GM18526 (cell line): ENCODE results near the gene GBP5.

Experiments used
- POLR2A ChIP-seq: IDR thresholded peaks from 3 replicates; pipeline ENCODE4 v1.6.1; 2011; ENCODE audit not compliant: insufficient read length; ENCODE audit errors: extremely low read depth

GBP5 gene

DNA sequence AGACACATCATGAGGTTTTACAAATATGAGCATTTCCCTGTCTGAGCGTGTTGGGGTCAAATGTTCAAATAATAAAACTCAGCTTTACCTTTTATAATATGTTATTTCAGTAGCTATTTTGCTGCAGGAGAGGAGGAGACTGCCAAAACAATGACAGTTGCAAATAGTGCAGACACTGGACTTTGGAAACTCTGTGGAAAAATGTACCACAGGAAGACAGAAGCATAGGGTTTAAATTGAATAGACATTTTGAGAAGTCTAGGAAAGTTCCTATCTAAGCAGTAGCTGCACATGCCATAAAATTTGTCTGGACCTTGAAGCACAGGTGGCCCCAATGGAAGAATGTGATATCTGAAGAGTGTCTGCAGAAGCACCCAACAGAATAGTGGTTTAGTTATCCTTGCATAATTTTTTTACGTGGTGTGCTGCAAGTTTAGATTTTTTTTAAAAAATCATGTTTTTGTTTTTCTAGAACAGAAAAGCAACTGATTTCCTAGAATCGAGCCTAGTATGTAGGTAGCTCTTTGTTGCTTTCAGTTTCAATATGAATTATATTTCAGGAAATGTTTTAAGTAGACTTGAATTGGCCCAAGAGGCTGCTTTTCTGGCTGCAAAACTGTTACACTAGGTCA lies 14.0 kb upstream of the GBP5 start:
- TF ChIP-seq POLR2A = no peak

DNA sequence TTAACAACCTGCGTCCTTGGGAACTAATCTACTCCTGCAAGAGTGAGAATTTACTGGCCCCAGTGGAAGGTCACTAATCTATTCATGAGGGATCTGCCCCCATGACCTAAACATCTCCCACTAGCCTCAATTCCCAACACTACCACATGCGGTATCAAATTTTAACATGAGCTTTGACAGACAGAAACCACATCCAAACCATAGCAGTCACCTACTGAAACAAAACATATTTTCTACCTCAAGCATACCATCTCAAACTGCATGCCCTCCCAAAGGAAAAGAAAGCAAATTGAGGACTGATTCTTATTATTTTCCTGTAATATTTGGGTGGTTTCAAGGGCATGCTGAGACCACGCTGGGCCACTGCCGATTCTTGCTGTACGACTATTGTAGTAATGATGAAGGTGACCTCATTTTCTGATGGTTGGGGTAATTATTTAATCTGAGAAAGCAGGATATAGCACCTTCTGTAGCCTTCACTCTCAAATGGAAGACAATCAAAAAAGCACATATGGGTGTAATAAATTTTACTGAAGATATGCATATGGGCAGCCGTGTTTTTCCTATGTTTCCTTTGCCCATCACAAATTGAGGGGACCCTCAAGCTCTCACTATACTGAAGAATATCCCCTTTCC lies 13.2 kb upstream of the GBP5 start:
- no peak for TF ChIP-seq POLR2A

DNA sequence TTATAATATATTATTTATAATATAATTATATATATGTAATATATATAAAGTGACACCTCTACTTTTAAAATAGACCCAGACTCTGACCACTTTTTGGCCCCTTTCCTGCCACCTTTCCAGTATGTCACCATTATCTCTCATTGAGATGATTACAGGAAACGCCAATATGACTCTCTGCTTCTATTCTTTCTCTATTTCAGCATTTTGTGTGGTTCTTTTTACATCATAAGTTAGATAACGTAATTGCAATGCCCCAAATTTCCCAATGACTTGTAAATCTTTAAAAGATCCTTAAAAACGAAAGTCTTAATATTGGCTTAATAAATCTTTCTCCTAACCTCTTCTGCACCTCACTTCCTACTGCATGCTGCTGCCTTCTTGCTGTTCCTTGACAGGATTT lies 8.1 kb upstream of the GBP5 start:
- no peak for TF ChIP-seq POLR2A

DNA sequence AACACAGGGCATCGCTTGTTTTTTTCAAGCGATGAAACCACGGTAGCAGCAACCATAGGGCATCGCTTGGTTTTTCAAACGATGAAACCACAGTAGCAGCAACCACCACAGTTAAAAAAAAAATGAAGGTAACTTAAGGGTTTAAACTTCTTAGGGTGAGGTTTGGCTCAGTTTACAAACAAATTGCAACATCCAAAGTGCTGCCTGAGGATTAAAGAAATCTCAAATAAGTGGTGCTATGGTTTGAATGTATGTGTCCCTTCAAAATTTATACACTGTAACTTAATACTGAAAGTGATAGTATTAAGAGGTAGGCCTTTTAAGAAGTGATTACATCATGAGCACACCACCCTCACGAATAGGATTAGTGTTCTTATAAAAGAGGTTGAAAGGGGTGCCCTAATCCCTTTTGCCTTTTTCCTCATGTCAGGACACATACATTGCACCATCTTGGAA lies 6.4 kb upstream of the GBP5 start:
- TF ChIP-seq POLR2A = no peak

GRCh38 chr1:89277725-89278124 lies 5.1 kb upstream of the GBP5 start:
- no peak for TF ChIP-seq POLR2A

GRCh38 chr1:89276690-89277089 lies 4.0 kb upstream of the GBP5 start:
- no peak for TF ChIP-seq POLR2A

GRCh38 chr1:89274411-89274857 lies 1.8 kb upstream of the GBP5 start:
- no peak for TF ChIP-seq POLR2A

DNA sequence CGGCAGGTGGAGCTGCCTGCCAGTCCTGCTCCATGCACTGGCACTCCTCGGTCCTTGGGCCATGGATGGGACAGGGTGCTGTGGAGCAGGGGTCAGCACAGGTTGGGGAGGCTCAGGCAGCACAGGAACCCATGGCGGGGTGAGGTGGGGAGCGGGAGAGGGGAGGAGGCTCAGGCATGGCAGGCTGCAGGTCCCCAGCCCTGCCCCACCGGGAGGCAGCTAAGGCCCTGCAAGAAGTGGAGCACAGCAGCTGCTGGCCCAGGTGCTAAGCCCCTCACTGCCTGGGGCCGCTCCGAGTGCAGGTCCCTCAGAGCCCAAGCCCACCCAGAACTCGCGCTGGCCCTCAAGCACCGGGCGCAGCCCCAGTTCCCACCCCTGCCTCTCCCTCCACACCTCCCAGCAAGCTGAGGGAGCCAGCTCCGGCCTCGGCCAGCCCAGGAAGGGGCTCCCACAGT lies 691 bp upstream of the GBP5 start:
- no peak for TF ChIP-seq POLR2A

DNA sequence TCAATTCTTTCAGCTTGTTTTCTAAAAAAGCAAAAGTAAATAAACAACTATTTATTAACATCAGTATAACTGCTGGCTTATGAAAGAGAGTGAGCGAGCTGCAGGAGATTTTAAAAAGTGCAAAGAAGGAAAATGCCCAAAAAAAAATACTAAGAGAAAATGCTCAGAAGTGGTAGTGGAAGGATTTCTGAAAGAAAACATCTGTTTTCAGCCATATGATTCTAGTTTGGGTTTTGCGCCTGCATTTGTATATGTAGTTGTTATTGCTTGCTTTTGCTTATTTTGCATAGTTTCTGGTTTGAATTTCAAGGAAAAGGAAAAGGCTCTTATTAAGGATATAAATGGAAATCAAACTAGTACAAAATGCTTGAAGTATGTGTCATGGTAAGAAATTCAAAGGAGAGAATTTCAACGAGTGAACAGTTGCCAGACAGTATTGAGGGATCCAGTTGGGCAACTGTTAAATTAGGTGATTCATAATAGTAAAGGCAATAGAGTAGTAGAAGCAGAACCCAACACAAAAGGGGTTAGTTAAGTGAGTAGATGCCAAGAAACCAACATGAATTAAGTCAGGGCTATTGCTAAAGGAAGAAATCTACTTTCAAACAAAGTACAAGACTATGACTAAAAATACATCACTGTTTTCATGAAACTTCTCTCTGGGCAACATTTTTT lies 1.2 kb downstream of the GBP5 start:
- no peak for TF ChIP-seq POLR2A

- TF ChIP-seq POLR2A = no peak
These were observed 2.2 kb downstream of the GBP5 start for GRCh38 chr1:89270423-89270822.

DNA sequence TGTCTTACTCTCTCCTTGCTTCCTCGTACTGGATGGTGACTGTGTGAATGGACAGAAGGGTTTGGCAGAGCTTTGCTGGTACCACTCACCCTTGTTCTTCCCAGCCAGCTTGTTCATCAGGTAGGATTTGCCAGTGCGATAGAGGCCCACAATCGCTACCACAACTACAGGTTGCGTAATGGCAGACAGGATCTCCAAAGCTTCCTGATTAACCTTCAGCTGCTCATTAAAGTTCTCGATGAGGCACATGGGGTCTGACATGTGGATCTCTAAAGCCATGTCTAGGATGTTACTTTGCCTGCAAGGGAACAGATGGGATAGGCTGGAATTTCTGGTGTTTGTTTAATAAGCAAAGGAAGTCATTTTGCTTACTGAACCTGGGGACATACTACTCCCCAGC lies 3.4 kb downstream of the GBP5 start:
- TF ChIP-seq POLR2A = no peak

DNA sequence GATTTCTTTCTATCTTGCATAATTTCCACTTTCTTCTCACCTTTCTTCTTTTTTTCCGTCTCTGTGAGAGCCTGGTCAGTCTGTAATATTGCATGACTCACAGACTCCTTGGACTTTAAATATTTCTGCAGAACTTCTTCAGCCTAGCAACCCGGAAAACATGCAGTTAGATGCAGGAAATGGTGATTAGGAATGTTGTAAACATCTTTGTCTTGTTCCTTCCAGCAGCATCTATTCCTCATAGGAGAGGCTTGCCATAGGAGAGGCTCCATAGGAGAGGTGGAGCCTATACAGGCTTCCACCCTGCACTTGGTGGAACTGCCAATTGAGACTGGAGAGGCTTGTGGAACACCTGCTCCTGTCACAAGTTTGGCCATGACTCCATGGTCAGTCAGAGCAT lies 10.0 kb downstream of the GBP5 start:
- no peak for TF ChIP-seq POLR2A

- TF ChIP-seq POLR2A = no peak
These were observed 10.6 kb downstream of the GBP5 start for GRCh38 chr1:89261926-89262515.

DNA sequence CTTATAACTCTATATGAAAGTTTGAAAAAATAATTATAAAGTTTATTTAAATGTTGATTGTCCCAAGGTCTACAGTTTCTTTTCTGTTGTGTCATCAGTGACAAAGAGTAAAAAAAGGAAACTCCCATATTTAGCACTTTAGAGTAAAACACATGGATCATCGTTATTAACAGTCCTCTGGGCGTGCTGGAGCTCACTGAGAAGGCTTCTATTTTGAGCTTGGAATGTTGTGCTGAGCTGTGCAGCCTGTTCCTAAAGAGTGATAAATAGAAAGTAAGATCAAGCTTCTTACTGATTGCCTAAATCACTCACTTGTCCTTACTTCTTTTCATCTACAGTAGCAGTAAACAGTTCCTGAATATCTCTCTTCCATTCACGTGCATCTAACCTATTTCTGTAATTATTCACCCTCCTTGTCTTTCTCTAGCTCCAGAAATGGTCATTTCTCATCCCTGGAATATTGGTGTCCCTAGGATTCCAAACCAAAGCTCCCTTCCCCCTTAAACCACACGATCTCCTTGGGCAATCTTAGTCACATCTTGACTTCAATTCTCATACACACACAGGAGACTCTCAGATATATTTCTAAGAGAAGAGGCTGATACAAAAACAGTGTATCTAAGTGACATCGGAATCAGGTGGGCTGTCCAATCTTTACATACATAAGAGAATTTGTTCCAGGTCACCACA lies 11.9 kb downstream of the GBP5 start:
- no peak for TF ChIP-seq POLR2A

GRCh38 chr1:89260042-89260441 lies 12.6 kb downstream of the GBP5 start:
- no peak for TF ChIP-seq POLR2A
